NCI-H1417 treated with DMSO at 0.1 percent for 48 hours (cell line): ENCODE results near the gene RGL1.

ENCODE experiments used
- DNase-seq: peaks from one replicate; lab custom pipeline; 2025; lab: John Stamatoyannopoulos, UW

RGL1 gene

GRCh38 chr1:183869664-183870063 is 64.7 kb downstream of the RGL1 start:
- DNase-seq, result no peak

- DNase-seq, result no peak
These were observed 65.6 kb downstream of the RGL1 start for GRCh38 chr1:183870351-183871077.

- no peak for DNase-seq
These were observed 66.2 kb downstream of the RGL1 start for GRCh38 chr1:183871142-183871541.

GRCh38 chr1:183871601-183872000 is 66.7 kb downstream of the RGL1 start:
- no peak for DNase-seq

GRCh38 chr1:183872403-183872802 is 67.5 kb downstream of the RGL1 start:
- DNase-seq, result no peak

GRCh38 chr1:183873642-183874041 is 68.7 kb downstream of the RGL1 start:
- no peak for DNase-seq

- no peak for DNase-seq
These were observed 71.4 kb downstream of the RGL1 start for GRCh38 chr1:183876309-183876708.

GRCh38 chr1:183877053-183877720 is 72.3 kb downstream of the RGL1 start:
- DNase-seq, result no peak

- DNase-seq, result no peak
These were observed 74.6 kb downstream of the RGL1 start for GRCh38 chr1:183879494-183879893.

GRCh38 chr1:183879966-183880365 is 75.0 kb downstream of the RGL1 start:
- DNase-seq, result no peak

GRCh38 chr1:183880531-183881243 is 75.8 kb downstream of the RGL1 start:
- DNase-seq, result no peak

GRCh38 chr1:183881387-183882131 is 76.6 kb downstream of the RGL1 start:
- DNase-seq, result no peak

GRCh38 chr1:183882335-183883167 is 77.6 kb downstream of the RGL1 start:
- no peak for DNase-seq

GRCh38 chr1:183883623-183884022 is 78.7 kb downstream of the RGL1 start:
- DNase-seq, result no peak

GRCh38 chr1:183884526-183884925 is 79.6 kb downstream of the RGL1 start:
- DNase-seq, result no peak

GRCh38 chr1:183885142-183885735 is 80.3 kb downstream of the RGL1 start:
- no peak for DNase-seq

GRCh38 chr1:183886083-183886828 is 81.3 kb downstream of the RGL1 start:
- no peak for DNase-seq

GRCh38 chr1:183886853-183887252 is 81.9 kb downstream of the RGL1 start:
- DNase-seq, result no peak

GRCh38 chr1:183887826-183888819 is 83.2 kb downstream of the RGL1 start:
- no peak for DNase-seq
